NCI-H2196 (cell line): ENCODE measurements around the gene CLK4.
"Not testable (repeated sequence)": the region's sequence is repeated elsewhere in the genome, so short reads cannot be mapped to it uniquely, and the experiment has no call there.

Source experiments
- DNase-seq: peaks from one replicate; lab custom pipeline; 2025; ENCODE audit not compliant: unreplicated experiment; lab: John Stamatoyannopoulos, UW

The CLK4 gene

GRCh38 chr5:178587763-178588611 is 38.9 kb downstream of the CLK4 start:
- DNase-seq = no peak

DNA sequence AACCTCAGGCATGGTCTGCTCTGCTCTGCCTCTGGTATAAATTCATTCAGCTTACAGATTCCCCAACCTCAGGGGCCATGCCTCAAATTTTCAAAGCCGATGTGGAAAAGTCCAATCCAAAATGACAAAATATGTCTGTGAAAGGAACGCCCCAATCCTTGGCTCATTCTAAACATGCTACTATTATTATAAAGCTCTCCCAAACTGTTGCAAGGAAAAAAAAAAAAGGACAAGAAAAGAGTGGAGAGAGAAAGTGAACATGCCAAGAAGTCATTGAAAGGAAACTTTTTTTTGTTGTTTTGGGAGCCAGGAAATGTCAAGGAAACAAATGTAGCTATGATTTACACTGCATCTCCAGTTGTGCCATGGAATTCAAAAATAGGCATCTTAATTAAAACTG is 40.5 kb downstream of the CLK4 start:
- no peak for DNase-seq

DNA sequence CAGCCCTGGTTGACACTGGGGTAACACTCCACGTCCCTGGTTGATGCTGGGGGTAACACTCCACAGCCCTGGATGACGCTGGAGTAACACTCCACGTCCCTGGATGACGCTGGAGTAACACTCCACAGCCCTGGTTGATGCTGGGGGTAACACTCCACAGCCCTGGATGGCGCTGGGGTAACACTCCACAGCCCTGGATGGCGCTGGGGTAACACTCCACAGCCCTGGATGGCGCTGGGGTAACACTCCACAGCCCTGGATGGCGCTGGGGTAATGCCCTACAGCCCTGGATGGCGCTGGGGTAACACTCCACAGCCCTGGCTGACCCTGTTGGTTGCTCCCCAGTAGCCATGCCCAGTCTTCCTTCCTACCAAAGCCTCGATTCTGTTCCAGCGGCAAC is 41.4 kb downstream of the CLK4 start:
- not testable (repeated sequence) for DNase-seq

DNA sequence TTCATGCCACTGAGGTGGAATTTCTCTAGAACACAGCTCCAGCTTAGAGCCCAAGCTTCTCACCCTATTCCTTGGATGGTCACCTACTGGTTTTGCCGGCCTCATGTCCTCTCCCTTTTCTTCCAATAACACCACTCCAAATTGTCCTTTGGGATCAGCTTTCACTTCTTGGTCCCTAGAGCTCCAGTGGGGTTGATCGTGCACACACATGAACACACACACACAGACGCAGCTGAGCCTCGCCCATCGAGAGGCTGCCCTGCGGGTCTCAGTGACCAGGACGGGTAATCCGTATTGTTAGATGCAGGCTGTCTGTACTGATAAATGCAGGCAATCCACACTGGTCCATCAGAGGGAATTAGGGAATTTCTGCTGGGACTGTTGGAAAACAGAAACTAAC is 43.6 kb downstream of the CLK4 start:
- DNase-seq = no peak

- no peak for DNase-seq
Observed at GRCh38 chr5:178582291-178582690, 44.6 kb downstream of the CLK4 start.

DNA sequence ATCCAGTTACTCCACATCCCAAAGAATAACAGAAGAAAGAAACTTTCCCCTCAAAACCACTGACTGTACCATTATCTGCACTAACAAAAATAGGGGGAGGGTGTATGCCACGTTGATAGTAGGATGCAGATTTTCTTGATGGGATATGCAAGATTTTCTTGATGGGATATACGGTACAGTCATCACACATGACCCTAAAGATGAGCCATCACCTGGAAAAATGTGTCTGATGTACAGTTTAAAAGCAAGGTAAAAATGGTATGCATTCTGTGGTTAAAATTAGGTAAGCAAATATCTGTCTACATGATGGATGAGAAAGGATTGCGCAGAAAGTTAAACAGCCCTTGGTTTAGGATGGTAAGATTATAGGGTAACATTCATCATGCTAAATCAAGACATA is 45.2 kb downstream of the CLK4 start:
- DNase-seq = no peak

DNA sequence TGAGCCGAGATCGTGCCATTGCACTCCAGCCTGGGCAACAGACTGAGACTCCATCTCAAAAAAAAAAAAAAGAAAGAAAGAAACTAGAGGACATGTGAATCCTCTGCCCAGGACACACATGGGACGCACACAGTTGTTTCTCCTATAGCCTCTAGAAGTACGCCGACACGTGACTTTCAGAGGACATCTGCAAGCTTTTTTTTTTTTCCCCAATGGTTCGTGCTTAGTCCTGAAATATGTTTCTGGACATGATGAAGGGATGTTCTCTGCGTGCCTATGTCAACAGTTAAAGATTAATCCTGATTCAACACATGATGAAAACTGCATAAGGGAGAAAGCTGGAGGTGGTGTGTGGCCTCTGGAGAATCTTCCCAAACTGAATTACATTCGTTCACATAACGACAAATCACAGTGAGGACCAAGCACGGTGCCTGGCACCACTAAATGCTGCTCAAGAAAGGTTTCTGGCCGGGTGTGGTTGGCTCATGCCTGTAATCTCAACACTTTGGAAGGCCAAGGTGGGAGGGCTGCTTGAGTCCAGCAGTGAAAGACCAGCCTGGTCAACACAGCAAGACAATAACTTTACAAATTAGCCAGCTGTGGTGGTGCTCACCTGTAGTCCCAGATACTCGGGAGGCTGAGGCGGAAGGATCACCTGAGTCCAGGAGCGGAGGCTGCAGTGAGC is 46.4 kb downstream of the CLK4 start:
- DNase-seq = no peak

DNA sequence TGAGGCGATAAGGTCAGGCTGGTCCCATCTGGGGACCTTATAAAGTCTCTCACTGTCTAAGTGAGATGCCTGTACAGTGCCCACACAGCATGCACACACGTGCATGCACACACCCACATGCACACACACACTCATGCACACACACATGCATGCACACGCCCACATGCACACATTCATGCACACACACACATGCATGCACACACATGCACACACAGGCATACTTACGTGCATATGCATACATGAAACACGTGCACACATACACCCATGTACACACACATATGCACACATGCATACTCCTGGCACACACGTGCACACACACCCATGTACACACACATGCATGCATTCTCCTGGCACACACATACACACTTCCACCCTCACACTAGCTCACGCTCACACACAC is 48.9 kb downstream of the CLK4 start:
- no peak for DNase-seq

- no peak for DNase-seq
Observed at GRCh38 chr5:178577376-178577839, 49.4 kb downstream of the CLK4 start.

DNA sequence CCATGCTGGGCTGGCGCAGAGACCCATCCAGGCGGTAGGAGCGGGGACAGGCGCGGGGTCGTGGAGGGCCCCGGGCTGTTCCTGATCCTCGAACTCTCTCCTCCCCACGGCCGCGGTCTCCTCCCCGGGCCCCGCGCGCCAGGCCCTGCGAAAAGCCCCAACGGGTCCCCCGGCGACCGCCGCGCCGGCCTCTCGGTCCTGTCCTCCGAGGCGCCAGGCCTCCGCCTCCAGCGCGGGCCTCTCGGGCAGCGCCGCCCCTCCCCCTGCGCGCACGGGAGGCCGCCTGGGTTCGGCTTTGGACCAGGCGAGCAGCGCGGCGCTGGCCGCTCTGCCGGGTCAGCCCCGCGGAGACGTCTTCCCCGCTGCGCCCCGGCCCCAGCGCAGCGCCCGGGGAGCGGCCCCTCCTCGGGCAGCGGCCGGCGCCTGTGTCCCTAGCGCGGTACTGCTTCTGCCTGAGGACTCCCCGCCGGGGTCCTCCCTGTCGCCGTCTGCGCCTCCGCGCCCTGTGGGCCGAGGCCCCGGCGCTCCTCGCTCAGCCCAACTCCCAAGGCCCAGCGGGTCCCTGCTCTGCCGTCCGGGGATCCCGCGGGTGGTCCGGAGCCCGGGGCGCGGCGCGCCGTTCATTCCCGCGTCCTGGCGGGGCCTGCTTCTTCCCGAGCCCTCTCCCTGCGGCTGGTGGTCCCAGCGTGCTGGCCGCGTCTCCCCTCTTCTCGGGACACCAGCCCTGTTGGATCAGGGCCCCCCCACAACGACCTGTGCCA is 50.1 kb downstream of the CLK4 start:
- no peak for DNase-seq

DNA sequence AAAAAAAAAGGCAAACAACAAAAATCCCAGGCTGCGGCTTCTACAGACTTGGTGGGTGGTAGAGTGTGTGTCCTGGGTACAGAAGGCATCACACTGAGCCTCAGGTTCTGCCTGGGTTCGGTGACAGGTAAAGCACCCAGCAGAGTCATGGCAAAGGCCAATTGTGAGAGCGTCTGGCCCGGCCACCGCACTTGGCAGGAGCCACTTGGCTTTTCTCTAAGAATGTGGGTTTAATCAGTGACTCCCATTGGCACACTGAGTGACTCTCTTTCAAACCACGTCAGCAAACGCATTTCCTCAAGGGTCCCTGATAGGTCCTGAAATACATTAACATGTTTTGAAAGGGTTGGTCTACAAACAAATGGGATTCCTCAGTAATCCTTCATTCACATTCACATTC is 53.6 kb downstream of the CLK4 start:
- DNase-seq = no peak

GRCh38 chr5:178572617-178573016 is 54.2 kb downstream of the CLK4 start:
- DNase-seq = no peak

DNA sequence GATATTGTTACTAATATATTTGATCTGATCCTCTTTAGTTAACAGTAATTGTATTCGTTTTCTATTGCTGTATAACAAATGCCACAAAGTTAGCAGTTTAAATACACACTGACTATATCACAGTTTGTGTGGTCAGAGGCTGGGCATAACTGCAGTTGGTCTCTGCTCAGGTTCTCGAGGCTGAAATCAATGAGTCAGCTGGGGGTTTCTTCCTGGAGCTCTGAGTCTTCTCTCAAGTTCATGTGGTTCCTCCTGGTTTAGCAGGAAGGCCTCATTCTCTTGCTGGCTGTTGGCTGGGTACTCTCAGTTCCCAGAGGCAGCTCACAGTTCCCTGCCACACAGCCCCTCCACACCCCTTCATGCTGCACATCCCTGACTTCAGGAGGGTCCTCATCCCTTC is 57.4 kb downstream of the CLK4 start:
- DNase-seq = no peak

DNA sequence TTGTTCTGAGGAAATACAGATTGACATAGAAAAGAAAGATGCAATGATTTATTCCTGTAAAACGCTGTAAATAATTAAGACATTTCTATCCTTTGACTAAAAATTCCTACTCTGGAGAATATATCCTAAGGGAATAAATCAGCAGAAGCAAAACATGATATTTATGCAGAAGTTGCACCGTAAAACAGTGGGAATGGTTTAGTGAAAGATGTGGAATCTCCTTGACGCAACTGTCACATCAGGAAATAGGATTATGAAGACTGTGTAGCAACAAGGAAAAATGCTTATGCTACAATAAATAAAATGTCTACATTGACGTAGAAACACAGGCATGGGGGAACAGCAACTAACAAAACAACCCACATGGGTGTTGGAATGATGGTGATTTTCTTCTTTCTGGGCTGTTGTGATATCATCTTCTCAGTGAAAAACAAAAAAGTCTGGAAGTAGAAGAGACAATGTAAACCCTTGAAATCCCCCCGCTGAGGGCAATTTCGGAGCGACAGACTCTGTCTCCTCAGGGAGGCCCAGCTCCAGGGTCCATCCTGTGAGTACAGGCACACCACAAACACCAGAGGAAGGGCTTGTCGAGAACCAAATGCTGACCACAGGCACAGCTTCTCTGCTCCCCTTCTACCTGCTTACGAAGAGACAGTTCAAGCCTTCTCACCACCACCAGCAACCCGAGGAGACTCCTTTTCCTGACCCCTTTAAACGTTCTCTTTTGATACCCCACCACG is 61.9 kb downstream of the CLK4 start:
- no peak for DNase-seq

GRCh38 chr5:178564397-178564796 is 62.5 kb downstream of the CLK4 start:
- DNase-seq = no peak

DNA sequence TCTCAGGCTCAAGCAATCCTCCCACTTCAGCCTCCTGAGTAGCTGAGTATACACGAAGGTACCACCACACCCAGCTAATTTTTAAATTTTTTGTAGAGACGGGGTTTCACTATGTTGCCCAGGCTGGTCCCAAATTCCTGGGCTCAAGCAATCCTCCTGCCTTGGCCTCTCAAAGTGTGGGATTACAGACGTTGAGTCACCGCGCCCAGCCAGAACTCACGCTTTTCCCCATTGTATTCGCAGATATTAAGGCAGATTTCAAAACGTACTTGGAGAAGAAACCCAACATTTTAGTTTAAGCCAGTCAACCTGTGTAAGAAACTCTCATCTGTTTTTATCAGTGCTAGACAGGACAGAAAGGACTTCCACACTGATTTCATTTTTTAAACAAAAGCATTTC is 63.2 kb downstream of the CLK4 start:
- no peak for DNase-seq

DNA sequence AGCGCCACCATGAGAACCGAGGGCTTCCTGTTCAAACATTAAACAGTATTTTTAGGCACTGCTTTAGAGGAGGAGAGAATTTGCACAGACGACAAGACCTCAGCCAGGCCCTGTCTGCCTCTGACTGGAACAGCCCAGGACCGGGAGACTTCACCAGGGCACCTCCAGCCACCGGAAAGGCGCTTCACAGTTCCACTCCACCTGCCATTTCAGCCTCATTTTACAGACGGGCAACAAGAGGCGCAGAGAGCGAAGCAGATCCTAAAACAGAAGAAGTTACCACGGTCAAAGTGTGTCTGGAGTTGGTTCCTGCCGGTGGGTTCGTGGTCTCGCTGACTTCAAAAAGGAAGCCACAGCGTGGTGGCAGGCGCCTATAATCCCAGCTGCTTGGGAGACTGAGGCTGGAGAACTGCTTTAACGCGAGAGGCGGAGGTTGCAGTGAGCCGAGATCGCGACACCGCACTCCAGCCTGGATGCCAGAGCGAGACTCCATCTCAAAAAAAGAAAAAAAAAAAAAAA is 65.0 kb downstream of the CLK4 start:
- DNase-seq = no peak

- no peak for DNase-seq
Observed at GRCh38 chr5:178560911-178561310, 65.9 kb downstream of the CLK4 start.

GRCh38 chr5:178557416-178557815 is 69.4 kb downstream of the CLK4 start:
- no peak for DNase-seq

- no peak for DNase-seq
Observed at GRCh38 chr5:178555771-178556211, 71.1 kb downstream of the CLK4 start.

GRCh38 chr5:178555005-178555404 is 71.8 kb downstream of the CLK4 start:
- no peak for DNase-seq
